WTC11 (cell line): ENCODE data around the gene B4GALNT3. TPM values are rescaled to one million over a fixed set of nuclear protein-coding genes. Genes with fewer than 3 reads are reported as not detected.

Source experiments
- ATAC-seq: fragments of 200-7000 bp; cut with Tn5 transposase; 2 replicates; pipeline ENCODE4 v1.10.0; 2021; ENCODE audit warnings: mild to moderate bottlenecking, moderate library complexity
- CTCF ChIA-PET: fragments of 300-600 bp; sonication (Branson Sonifier 250); formaldehyde crosslinking; loops from one replicate; lab custom pipeline; 2021; ENCODE audit warnings: antibody characterized with exemption; lab: Charles Lee
- POLR2A ChIA-PET: fragments of 350-600 bp; sonication (Branson Sonifier 250); formaldehyde crosslinking; loops from one replicate; lab custom pipeline; 2021; ENCODE audit warnings: antibody characterized with exemption; lab: Charles Lee
- DNase-seq: peaks from one replicate; pipeline ENCODE4 v3.0.0; 2021; ENCODE audit warnings: low spot score
- H3K27ac Mint-ChIP-seq: 2 replicates; pipeline ENCODE4 v1.8.0; 2021; ENCODE audit warnings: mixed read lengths
- H3K27me3 Mint-ChIP-seq: 2 replicates; pipeline ENCODE4 v1.8.0; 2021; ENCODE audit warnings: low read depth, mild to moderate bottlenecking, moderate library complexity, mixed read lengths
- H3K36me3 Mint-ChIP-seq: 2 replicates; pipeline ENCODE4 v1.8.0; 2021; ENCODE audit warnings: mixed read lengths
- H3K4me1 Mint-ChIP-seq: 2 replicates; pipeline ENCODE4 v1.8.0; 2022; ENCODE audit warnings: mixed read lengths
- H3K4me3 Mint-ChIP-seq: 2 replicates; pipeline ENCODE4 v1.8.0; 2021; ENCODE audit warnings: mild to moderate bottlenecking, moderate library complexity, mixed read lengths
- H3K9me3 Mint-ChIP-seq: 2 replicates; pipeline ENCODE4 v1.8.0; 2021; ENCODE audit warnings: mixed read lengths
- ARID4B ChIP-seq: sonication (generic); formaldehyde crosslinking; IDR thresholded peaks from 2 replicates; pipeline ENCODE4 v1.8.0; 2023; ENCODE audit warnings: missing genetic modification reagents, mild to moderate bottlenecking, borderline replicate concordance
- FOXK1 ChIP-seq: sonication (generic); formaldehyde crosslinking; IDR thresholded peaks from 2 replicates; pipeline ENCODE4 v1.8.0; 2022; ENCODE audit warnings: mild to moderate bottlenecking, moderate library complexity, missing genetic modification reagents
- NR2C2 ChIP-seq: sonication (generic); formaldehyde crosslinking; IDR thresholded peaks from 2 replicates; pipeline ENCODE4 v1.8.0; 2022; ENCODE audit warnings: mild to moderate bottlenecking, missing genetic modification reagents
- TEAD1 ChIP-seq: sonication (generic); formaldehyde crosslinking; IDR thresholded peaks from 2 replicates; pipeline ENCODE4 v1.8.0; 2022; ENCODE audit warnings: mild to moderate bottlenecking, missing genetic modification reagents
- ZNF425 ChIP-seq: fragments of 250-450 bp; sonication (Bioruptor Pico); conservative IDR thresholded peaks from 2 replicates; pipeline ENCODE4 v1.9.0; 2021; ENCODE audit warnings: mild to moderate bottlenecking
- total RNA-seq: library from RNA; stranded (reverse); gene quantifications from 3 replicates; pipeline ENCODE4 v1.2.3, GENCODE V29; 2021
- TF ChIP-seq, protein P1 (sequence below): sonication (generic); formaldehyde crosslinking; IDR thresholded peaks from 2 replicates; pipeline ENCODE4 v1.8.1; 2022; ENCODE audit warnings: low read depth, missing genetic modification reagents, borderline replicate concordance
- TF ChIP-seq, protein P2 (sequence below): fragments of 250-450 bp; sonication (Bioruptor Pico); IDR thresholded peaks from 2 replicates; pipeline ENCODE4 v2.1.2; 2022; ENCODE audit warnings: mild to moderate bottlenecking, moderate library complexity
- TF ChIP-seq, protein P3 (sequence below): sonication (generic); formaldehyde crosslinking; IDR thresholded peaks from 2 replicates; pipeline ENCODE4 v1.8.1; 2023; ENCODE audit warnings: mild to moderate bottlenecking, moderate library complexity, missing genetic modification reagents
- TF ChIP-seq, protein P4 (sequence below): sonication (generic); formaldehyde crosslinking; conservative IDR thresholded peaks from 2 replicates; pipeline ENCODE4 v1.8.1; 2022; ENCODE audit warnings: mild to moderate bottlenecking, missing genetic modification reagents
- TF ChIP-seq, protein P5 (sequence below): sonication (generic); formaldehyde crosslinking; IDR thresholded peaks from 2 replicates; pipeline ENCODE4 v1.8.1; 2022; ENCODE audit warnings: mild to moderate bottlenecking, moderate library complexity, missing genetic modification reagents
- TF ChIP-seq, protein P6 (sequence below): sonication (generic); formaldehyde crosslinking; IDR thresholded peaks from 2 replicates; pipeline ENCODE4 v1.8.0; 2022; ENCODE audit warnings: mild to moderate bottlenecking, missing genetic modification reagents
- TF ChIP-seq, protein P7 (sequence below): sonication (generic); formaldehyde crosslinking; IDR thresholded peaks from 2 replicates; pipeline ENCODE4 v1.8.1; 2023; ENCODE audit warnings: mild to moderate bottlenecking, missing genetic modification reagents, moderate library complexity
- TF ChIP-seq, protein P8 (sequence below): sonication (generic); formaldehyde crosslinking; conservative IDR thresholded peaks from 2 replicates; pipeline ENCODE4 v1.8.1; 2023; ENCODE audit warnings: mild to moderate bottlenecking, low read depth, missing genetic modification reagents, moderate library complexity

Gene B4GALNT3
- total RNA-seq, 1 experiment from 2014 or later = 19.0 TPM

DNA sequence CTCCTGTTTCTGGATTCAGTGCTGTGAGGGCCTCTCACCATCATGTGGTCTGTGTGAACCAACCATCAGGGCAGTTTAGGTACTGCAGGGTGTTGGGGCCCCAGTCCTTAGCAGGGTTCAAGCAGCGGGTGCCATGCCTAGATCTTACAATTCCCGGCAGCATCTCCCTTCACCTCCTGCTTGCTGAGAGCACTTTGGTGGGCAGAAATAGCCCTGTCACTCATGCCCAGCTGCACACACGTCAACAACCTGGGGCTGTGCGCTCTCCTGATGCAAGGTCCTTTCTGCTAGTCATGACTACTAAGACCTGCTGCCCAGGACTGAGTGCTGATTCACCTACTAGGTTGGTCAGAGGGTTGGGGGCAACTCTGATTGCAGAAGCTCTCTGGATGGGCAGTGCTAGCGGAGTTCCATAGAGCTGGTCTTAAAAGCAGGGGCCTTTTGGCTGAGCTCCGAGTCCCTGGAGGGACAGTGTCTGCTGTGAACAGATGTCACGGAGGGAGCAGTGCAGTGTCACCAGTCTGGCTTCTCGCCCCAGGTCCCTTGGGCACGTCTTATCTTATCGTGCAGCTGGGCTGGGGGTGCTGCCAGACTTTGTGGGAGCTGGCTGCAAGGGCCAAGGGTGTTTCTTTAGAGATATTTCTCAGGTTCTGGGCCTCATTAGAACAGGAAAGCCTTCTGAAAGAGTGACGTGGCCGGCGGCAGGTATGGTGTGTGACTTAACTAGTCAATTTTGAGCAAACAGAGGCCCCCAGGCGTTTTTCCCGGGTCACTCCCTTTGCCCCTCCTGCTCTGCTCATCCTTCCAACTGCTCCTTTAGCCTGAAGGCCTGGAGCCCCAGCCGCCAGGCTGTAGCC is 131.7 kb downstream of the B4GALNT3 start:
- peaks cover 13% of the 10 kb centered on the region for H3K9me3 Mint-ChIP-seq
- no peak overlapping the region for H3K4me3 Mint-ChIP-seq
- ChIA-PET POLR2A (no interaction called here), CTCF (interaction anchor here (0.9 to 1.6 kb wide), 3 partner anchors 15 to 51 kb away, joined by 3 to 6 read pairs (median 5); no protein-coding TSS in a partner anchor)
- H3K27ac Mint-ChIP-seq = no peak overlapping the region
- DNase-seq = no peak
- ATAC-seq = peak; percentile 81
- no peaks in the 10 kb centered on the region for H3K27me3 Mint-ChIP-seq
- no peaks in the 10 kb centered on the region for H3K36me3 Mint-ChIP-seq
- no peaks in the 10 kb centered on the region for H3K4me1 Mint-ChIP-seq
- TF ChIP-seq, protein P1, sequence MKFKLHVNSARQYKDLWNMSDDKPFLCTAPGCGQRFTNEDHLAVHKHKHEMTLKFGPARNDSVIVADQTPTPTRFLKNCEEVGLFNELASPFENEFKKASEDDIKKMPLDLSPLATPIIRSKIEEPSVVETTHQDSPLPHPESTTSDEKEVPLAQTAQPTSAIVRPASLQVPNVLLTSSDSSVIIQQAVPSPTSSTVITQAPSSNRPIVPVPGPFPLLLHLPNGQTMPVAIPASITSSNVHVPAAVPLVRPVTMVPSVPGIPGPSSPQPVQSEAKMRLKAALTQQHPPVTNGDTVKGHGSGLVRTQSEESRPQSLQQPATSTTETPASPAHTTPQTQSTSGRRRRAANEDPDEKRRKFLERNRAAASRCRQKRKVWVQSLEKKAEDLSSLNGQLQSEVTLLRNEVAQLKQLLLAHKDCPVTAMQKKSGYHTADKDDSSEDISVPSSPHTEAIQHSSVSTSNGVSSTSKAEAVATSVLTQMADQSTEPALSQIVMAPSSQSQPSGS (CRISPR knock-in tag) = no peak
- TF ChIP-seq FOXK1 (CRISPR knock-in tag) (no peak), TEAD1 (no peak), NR2C2 (CRISPR knock-in tag) (no peak), ZNF425 (no peak), ARID4B (CRISPR knock-in tag) (no peak)
- TF ChIP-seq, protein P2, sequence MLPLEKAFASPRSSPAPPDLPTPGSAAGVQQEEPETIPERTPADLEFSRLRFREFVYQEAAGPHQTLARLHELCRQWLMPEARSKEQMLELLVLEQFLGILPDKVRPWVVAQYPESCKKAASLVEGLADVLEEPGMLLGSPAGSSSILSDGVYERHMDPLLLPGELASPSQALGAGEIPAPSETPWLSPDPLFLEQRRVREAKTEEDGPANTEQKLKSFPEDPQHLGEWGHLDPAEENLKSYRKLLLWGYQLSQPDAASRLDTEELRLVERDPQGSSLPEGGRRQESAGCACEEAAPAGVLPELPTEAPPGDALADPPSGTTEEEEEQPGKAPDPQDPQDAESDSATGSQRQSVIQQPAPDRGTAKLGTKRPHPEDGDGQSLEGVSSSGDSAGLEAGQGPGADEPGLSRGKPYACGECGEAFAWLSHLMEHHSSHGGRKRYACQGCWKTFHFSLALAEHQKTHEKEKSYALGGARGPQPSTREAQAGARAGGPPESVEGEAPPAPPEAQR = no peak
- TF ChIP-seq, protein P3, sequence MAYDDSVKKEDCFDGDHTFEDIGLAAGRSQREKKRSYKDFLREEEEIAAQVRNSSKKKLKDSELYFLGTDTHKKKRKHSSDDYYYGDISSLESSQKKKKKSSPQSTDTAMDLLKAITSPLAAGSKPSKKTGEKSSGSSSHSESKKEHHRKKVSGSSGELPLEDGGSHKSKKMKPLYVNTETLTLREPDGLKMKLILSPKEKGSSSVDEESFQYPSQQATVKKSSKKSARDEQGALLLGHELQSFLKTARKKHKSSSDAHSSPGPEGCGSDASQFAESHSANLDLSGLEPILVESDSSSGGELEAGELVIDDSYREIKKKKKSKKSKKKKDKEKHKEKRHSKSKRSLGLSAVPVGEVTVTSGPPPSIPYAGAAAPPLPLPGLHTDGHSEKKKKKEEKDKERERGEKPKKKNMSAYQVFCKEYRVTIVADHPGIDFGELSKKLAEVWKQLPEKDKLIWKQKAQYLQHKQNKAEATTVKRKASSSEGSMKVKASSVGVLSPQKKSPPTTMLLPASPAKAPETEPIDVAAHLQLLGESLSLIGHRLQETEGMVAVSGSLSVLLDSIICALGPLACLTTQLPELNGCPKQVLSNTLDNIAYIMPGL (CRISPR knock-in tag) = no peak
- TF ChIP-seq, protein P4, sequence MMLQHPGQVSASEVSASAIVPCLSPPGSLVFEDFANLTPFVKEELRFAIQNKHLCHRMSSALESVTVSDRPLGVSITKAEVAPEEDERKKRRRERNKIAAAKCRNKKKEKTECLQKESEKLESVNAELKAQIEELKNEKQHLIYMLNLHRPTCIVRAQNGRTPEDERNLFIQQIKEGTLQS = no peak
- TF ChIP-seq, protein P5, sequence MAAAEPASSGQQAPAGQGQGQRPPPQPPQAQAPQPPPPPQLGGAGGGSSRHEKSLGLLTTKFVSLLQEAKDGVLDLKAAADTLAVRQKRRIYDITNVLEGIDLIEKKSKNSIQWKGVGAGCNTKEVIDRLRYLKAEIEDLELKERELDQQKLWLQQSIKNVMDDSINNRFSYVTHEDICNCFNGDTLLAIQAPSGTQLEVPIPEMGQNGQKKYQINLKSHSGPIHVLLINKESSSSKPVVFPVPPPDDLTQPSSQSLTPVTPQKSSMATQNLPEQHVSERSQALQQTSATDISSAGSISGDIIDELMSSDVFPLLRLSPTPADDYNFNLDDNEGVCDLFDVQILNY (CRISPR knock-in tag) = no peak
- TF ChIP-seq, protein P6, sequence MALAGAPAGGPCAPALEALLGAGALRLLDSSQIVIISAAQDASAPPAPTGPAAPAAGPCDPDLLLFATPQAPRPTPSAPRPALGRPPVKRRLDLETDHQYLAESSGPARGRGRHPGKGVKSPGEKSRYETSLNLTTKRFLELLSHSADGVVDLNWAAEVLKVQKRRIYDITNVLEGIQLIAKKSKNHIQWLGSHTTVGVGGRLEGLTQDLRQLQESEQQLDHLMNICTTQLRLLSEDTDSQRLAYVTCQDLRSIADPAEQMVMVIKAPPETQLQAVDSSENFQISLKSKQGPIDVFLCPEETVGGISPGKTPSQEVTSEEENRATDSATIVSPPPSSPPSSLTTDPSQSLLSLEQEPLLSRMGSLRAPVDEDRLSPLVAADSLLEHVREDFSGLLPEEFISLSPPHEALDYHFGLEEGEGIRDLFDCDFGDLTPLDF = no peak
- TF ChIP-seq, protein P7, sequence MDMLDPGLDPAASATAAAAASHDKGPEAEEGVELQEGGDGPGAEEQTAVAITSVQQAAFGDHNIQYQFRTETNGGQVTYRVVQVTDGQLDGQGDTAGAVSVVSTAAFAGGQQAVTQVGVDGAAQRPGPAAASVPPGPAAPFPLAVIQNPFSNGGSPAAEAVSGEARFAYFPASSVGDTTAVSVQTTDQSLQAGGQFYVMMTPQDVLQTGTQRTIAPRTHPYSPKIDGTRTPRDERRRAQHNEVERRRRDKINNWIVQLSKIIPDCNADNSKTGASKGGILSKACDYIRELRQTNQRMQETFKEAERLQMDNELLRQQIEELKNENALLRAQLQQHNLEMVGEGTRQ (CRISPR knock-in tag) = no peak
- TF ChIP-seq, protein P8, sequence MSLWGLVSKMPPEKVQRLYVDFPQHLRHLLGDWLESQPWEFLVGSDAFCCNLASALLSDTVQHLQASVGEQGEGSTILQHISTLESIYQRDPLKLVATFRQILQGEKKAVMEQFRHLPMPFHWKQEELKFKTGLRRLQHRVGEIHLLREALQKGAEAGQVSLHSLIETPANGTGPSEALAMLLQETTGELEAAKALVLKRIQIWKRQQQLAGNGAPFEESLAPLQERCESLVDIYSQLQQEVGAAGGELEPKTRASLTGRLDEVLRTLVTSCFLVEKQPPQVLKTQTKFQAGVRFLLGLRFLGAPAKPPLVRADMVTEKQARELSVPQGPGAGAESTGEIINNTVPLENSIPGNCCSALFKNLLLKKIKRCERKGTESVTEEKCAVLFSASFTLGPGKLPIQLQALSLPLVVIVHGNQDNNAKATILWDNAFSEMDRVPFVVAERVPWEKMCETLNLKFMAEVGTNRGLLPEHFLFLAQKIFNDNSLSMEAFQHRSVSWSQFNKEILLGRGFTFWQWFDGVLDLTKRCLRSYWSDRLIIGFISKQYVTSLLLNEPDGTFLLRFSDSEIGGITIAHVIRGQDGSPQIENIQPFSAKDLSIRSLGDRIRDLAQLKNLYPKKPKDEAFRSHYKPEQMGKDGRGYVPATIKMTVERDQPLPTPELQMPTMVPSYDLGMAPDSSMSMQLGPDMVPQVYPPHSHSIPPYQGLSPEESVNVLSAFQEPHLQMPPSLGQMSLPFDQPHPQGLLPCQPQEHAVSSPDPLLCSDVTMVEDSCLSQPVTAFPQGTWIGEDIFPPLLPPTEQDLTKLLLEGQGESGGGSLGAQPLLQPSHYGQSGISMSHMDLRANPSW (CRISPR knock-in tag) = no peak
